ENCODE data around the gene TMEM143. TPM values are rescaled to one million over a fixed set of nuclear protein-coding genes. Genes with fewer than 3 reads are reported as not detected.
"Not testable (repeated sequence)": the region's sequence is repeated elsewhere in the genome, so short reads cannot be mapped to it uniquely, and the experiment has no call there.

Gene TMEM143
- total RNA-seq, 1 experiment from 2014 or later: 5.1 TPM

DNA sequence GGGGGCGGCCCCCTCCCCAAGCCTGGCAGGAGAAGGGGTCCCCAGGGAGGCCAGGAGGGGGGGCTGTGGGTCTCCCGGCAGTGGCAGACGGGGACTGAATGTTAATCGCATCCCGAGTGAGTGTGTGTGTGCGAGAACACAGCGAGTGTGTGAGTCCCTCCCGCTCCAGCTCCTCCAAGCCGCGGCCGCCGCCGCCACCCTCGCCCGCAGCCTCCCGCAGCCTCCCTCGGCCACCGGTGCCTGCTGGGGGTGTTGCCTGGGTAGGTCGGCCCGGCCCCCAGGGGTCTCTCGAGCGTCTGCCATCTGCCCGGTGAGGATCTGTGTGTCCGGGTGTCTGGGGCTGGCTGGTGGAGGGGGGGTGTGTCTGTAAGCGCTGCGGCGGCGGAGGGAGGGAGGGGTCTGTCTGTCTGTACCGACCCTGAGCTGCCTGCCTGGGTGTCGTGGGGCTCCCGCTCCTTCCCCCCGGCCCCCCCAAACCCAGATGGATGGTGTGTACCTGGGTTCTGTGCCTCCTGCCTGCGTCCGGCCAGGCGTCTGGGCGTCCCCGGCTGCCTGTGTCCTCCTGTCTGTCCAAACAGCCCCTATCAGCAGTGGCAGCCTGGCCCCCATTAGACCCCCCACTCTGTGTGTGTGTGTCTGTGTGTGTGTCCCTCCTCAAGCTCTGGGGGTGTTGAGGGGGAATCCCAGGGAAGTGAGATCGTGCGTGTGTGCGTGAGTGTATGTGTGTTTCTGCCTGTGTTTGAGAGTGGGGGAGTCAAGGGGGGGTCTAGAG is 30.0 kb upstream of the TMEM143 start, which contains the start of gene GRIN2D:
Gene GRIN2D (plus strand): TSS at position 110 of the 772 bp plus-strand sequence. CDS start 4,725 bp downstream, outside the sequence.
- Histone ChIP-seq H3K4me3 (no peak within 1 kb of the TSS), H3K9me3 (no peaks in the 10 kb centered on the region), H3K27me3 (peaks cover 33% of the 10 kb centered on the region), H3K36me3 (peaks cover 16% of the 10 kb centered on the region)
- DNase-seq: no peak

DNA sequence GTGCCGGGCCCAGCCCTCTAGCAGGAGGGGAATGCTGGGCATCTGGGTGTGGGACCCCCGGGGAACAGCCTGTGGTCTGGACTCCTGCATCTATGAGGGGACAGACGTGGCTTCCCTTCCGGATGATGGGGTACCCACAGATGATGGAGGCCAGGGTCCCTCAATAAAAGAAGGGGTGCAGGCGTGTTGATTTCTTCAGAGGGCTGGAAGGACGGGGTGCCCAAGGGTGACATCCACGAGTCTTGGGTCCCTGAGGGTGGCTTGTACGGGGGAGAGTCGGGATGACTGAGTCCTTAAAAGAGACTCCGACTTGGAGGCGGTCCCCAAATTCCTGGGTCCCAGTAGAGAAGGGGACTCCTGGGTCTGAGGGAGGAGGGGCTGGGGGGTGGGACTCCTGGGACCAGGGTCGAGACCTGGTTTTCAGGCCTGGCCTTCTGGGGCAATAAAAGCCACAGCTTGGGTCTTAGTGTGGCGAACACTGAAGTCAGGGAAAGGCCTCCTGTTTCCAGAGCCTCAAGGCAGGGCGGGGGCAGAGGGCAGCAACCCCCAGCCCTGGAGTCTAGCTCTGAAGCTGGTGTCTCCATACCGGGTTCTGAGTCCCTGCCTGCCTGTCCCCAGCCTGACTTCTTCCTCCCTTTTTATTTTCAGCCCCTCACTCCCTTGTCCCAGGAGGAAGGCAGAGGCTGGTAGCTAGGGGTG is 29.3 kb upstream of the TMEM143 start:
- no peaks in the 10 kb centered on the region for H3K9me3 ChIP-seq
- DNase-seq: no peak
- H3K4me3 ChIP-seq: no peak overlapping the region
- H3K27me3 ChIP-seq: peaks cover 33% of the 10 kb centered on the region
- H3K36me3 ChIP-seq: peaks cover 24% of the 10 kb centered on the region

- Histone ChIP-seq H3K27me3 (peaks cover 25% of the 10 kb centered on the region), H3K36me3 (peaks cover 34% of the 10 kb centered on the region)
- H3K9me3 ChIP-seq: not testable (repeated sequence)
Observed at GRCh38 chr19:48392006-48392344, 28.2 kb upstream of the TMEM143 start.

DNA sequence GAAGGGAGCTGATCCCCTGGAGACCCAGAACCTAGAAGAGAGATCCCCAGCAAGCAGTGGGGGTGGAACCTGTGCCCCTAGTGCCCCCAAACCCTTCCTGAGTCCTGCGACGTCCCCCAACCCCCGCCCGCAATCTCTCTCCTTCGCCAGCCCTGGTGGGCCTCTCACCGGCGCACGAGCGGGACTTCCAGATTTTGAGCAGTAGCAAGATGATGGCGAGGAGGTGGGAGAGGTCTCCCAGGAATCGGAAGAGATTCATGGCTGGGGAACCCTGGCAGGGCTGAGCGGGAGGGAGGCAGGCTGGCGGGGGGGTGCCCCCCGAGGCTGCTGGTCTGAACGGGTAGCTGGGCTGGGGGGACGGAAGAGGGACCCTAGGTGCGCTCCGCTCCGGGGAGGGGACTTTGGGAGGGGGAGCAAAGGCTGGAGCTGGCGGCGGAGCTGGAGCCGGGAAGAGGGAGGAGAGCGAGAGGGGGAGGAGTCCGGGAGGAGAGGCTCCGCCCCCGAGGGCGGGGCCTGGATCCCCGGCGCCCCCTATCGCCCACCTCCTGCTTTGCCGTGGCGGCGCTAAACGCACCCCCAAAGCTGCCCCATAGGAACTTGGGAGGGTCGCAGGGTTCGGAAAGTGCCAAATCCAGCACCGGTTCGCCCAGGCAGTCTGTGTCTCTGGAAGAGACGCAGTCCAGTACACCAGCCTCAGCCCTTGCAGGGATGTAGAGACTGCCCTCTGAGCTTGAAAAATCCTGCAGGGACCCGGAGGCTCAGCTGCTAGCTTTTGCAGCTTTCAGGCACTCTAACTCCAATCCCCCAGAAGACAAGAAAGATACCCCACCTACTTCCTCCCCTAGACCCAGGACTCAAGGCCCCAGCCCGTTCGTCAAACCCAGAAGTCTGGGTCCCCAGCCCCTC is 27.6 kb upstream of the TMEM143 start, which contains the start of gene KDELR1:
Gene KDELR1 (minus strand): TSS at position 452 of the 906 bp plus-strand sequence. CDS start 193 bp downstream, at position 259.
- Histone ChIP-seq H3K9me3 (no peaks in the 10 kb centered on the region), H3K4me3 (peak within 1 kb of the TSS; percentile 94), H3K27me3 (peaks cover 25% of the 10 kb centered on the region), H3K36me3 (peaks cover 40% of the 10 kb centered on the region)
- peak; percentile 62 for DNase-seq

More at GRCh38 chr19:48392006-48392344, 28.2 kb upstream of the TMEM143 start:
- H3K4me3 ChIP-seq, DNase-seq: not testable (repeated sequence)

GRCh38 chr19:48390188-48391099 is 26.7 kb upstream of the TMEM143 start:
- Histone ChIP-seq H3K9me3 (no peaks in the 10 kb centered on the region), H3K4me3 (peak overlapping the region; percentile 94), H3K27me3 (peaks cover 19% of the 10 kb centered on the region), H3K36me3 (peaks cover 49% of the 10 kb centered on the region)
- peak; percentile 63 for DNase-seq

DNA sequence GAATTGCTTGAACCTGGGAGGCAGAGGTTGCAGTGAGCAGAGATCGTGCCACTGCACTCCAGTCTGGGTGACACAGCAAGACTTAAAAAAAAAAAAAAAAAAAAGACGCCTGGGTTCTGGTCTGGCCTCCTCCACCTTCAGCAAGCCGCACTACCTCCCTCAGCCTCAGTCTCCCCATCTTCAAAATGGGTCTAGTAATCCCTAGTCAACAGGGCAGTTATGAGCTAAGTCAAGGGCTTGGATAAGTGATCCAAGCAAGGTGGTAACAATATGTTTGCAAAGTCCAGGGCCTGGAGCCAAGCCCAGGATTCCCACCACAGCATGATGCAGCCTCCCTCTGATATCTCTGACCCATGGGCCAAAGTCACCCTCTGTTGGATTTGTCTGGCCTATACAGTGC is 23.2 kb upstream of the TMEM143 start:
- H3K27me3 ChIP-seq: no peaks in the 10 kb centered on the region
- H3K4me3 ChIP-seq: no peak overlapping the region
- H3K9me3 ChIP-seq: no peaks in the 10 kb centered on the region
- no peak for DNase-seq
- H3K36me3 ChIP-seq: peaks cover 81% of the 10 kb centered on the region

GRCh38 chr19:48385461-48386087 is 21.8 kb upstream of the TMEM143 start:
- Histone ChIP-seq H3K9me3 (no peaks in the 10 kb centered on the region), H3K27me3 (no peaks in the 10 kb centered on the region), H3K4me3 (no peak overlapping the region), H3K36me3 (peaks cover 81% of the 10 kb centered on the region)
- DNase-seq: no peak

DNA sequence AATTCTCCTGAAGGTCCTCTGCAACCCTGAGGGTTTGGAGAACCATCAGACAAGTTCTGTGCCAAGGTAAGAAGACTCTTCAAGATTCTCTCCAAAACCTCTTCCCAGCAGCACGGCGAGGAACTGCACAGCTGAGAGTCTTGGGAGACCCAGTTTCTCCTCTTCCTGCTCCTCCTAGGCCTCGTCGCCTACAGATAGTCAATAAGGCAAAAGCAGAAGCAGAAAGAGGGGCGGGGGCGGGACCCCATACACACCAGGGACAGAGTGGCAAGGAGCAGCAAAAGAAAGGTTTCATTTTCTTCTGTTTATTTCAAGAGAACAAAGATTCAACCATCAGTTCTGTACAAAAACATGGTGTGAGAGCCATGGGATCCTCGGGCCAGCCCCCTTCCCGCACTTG is 18.5 kb upstream of the TMEM143 start:
- Histone ChIP-seq H3K27me3 (no peaks in the 10 kb centered on the region), H3K36me3 (peaks cover 67% of the 10 kb centered on the region), H3K9me3 (no peaks in the 10 kb centered on the region), H3K4me3 (no peak overlapping the region)
- no peak for DNase-seq

DNA sequence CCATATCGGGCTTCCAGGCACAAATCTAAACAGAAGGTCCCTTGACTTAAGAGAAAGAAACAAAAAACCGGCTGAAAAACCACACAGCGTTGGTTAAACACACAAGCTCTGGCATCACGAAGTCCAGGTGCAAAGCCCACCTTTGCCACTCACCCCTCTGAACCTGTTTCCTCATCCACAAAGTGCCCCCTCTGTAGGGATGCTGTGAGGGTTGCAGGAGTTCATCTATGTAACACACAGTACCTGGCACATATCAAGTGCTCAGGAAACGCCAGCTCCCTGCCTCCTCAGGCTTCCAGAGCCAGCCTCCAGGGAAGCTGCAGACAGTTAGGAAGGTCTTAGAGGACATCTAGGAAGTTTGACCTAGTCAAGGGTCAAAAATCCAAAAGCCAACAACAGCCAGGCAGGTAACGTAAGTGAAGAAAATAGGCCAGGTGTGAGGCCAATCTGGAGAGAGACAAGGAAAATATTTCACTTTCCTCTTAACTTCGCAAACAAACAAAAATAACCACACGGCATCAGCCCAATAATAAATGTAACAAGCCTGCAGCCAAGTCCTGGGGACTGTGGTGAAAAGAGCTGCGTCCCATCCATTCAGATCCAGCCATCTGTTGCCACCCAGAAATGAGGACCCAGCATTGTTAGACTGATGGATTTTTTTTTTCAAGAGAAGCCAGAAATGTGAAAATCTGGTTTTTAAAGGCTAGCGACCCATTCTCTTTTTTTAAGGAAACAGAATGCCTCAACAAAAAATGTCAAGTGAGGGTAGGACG is 17.6 kb upstream of the TMEM143 start:
- Histone ChIP-seq H3K27me3 (no peaks in the 10 kb centered on the region), H3K4me3 (no peak overlapping the region), H3K9me3 (no peaks in the 10 kb centered on the region), H3K36me3 (peaks cover 57% of the 10 kb centered on the region)
- DNase-seq: no peak

- H3K36me3 ChIP-seq: peaks cover 34% of the 10 kb centered on the region
- H3K4me3 ChIP-seq: no peak overlapping the region
- no peak for DNase-seq
- no peaks in the 10 kb centered on the region for H3K27me3 ChIP-seq
- no peaks in the 10 kb centered on the region for H3K9me3 ChIP-seq
Observed at GRCh38 chr19:48379058-48379457, 15.3 kb upstream of the TMEM143 start.

DNA sequence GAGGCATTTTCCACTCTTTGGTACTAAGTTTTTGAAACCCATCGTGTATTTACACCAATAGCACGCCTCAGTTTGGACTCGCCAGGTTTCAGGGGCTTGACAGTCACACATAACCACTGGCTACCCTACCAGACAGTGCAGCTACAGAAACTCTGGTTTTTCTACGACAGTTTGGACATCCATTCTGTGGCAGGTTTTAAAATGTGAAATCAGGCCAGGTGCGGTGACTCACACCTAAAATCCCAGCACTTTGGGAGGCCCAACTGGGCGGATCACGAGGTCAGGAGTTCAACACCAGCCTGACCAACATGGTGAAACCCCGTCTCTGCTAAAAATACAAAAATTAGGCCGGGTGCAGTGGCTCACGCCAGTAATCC is 14.4 kb upstream of the TMEM143 start:
- H3K9me3 ChIP-seq: no peaks in the 10 kb centered on the region
- DNase-seq: no peak
- peaks cover 25% of the 10 kb centered on the region for H3K36me3 ChIP-seq
- H3K27me3 ChIP-seq: no peaks in the 10 kb centered on the region
- no peak overlapping the region for H3K4me3 ChIP-seq

GRCh38 chr19:48373567-48373966 is 9.8 kb upstream of the TMEM143 start:
- H3K9me3 ChIP-seq: no peaks in the 10 kb centered on the region
- H3K36me3 ChIP-seq: no peaks in the 10 kb centered on the region
- no peak overlapping the region for H3K4me3 ChIP-seq
- DNase-seq: no peak
- H3K27me3 ChIP-seq: no peaks in the 10 kb centered on the region

GRCh38 chr19:48372904-48373303 is 9.2 kb upstream of the TMEM143 start:
- no peaks in the 10 kb centered on the region for H3K36me3 ChIP-seq
- no peaks in the 10 kb centered on the region for H3K9me3 ChIP-seq
- no peak overlapping the region for H3K4me3 ChIP-seq
- no peaks in the 10 kb centered on the region for H3K27me3 ChIP-seq
- DNase-seq: no peak

DNA sequence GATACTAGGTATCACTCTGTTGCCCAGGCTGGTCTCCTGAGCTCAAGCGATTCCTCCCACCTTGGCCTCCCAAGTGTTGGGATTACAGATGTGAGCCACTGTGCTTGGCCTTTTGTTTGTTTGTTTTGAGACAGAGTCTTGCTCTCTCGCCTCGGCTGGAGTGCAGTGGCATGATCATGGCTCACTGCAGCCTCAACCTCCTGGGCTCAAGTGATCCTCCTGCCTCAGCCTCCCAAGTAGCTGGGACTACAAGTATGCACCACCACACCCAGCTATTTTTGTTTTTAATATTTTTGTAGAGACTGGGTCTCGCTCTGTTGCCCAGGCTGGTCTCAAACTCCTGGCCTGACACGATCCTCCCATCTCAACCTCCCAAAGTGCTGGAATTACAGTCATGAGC is 8.0 kb upstream of the TMEM143 start:
- not testable (repeated sequence) for H3K27me3 ChIP-seq, DNase-seq, H3K9me3 ChIP-seq, H3K36me3 ChIP-seq, H3K4me3 ChIP-seq

DNA sequence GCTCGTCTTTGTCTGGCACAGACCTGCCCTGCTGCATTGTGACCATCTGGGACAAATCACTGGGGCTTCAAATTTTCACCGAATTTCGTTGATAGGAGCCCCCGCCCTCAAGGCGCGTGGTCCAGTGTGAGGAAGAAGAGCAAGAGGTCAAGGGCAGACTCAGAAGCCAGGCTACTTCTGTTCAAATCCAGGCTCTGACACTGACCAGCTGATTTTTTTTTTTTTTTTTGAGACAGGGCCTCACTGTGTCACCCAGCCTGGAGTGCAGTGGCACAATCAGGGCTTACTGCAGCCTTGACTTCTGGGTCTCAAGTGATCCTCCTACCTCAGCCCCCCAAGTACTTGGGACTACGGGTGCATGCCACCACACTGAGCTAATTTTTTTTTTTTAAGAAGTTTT is 7.6 kb upstream of the TMEM143 start:
- no peak for DNase-seq
- H3K27me3 ChIP-seq: no peaks in the 10 kb centered on the region

More for the DNA sequence above, 7.6 kb upstream of the TMEM143 start:
- Histone ChIP-seq H3K9me3 (no peaks in the 10 kb centered on the region), H3K4me3 (no peak overlapping the region), H3K36me3 (no peaks in the 10 kb centered on the region)
